ENCODE data around the gene PDCD2L. TPM values are rescaled to one million over a fixed set of nuclear protein-coding genes. Genes with fewer than 3 reads are reported as not detected.

PDCD2L gene
- total RNA-seq, 1 experiment from 2014 or later, result 33.2 TPM

GRCh38 chr19:34448191-34448590, 44.0 kb downstream of the PDCD2L start:
- peaks cover 11% of the 10 kb centered on the region; the same call in 1 of the 2 replicates for H3K4me1 ChIP-seq
- no peaks in the 10 kb centered on the region for H3K9me3 Mint-ChIP-seq (ENCODE audit: unreplicated experiment)
- no peaks in the 10 kb centered on the region for H3K27me3 Mint-ChIP-seq (ENCODE audit: insufficient read depth, unreplicated experiment)
- CTCF ChIA-PET, result no interaction called here
- H3K9me3 ChIP-seq, result no peaks in the 10 kb centered on the region
- intact Hi-C loops (cut with micrococcal nuclease; ENCODE audit: unreplicated experiment), result no loop called here
- POLR2A ChIA-PET, result no interaction called here
- peaks cover 98% of the 10 kb centered on the region for H3K36me3 Mint-ChIP-seq (ENCODE audit: insufficient read depth, unreplicated experiment)
- no peak overlapping the region for H3K27ac Mint-ChIP-seq (ENCODE audit: unreplicated experiment)
- H3K36me3 ChIP-seq (ENCODE audit: control insufficient read depth, insufficient read depth, low read length), result peaks cover 2% of the 10 kb centered on the region; the same call in 1 of the 2 replicates
- DNase-seq, result no peak
- H3K27me3 ChIP-seq (replicated peaks; ENCODE audit: control insufficient read depth, insufficient read depth, low read length), result no peaks in the 10 kb centered on the region
- no peak overlapping the region for H3K4me3 ChIP-seq (ENCODE audit: low read depth, low read length)
- H3K4me1 Mint-ChIP-seq (ENCODE audit: low read depth, unreplicated experiment), result peaks cover 6% of the 10 kb centered on the region
- no TSS peak for BruUV-seq (replicated peaks)
- H3K4me3 Mint-ChIP-seq (ENCODE audit: unreplicated experiment), result no peak overlapping the region
- TF ChIP-seq, protein P1, sequence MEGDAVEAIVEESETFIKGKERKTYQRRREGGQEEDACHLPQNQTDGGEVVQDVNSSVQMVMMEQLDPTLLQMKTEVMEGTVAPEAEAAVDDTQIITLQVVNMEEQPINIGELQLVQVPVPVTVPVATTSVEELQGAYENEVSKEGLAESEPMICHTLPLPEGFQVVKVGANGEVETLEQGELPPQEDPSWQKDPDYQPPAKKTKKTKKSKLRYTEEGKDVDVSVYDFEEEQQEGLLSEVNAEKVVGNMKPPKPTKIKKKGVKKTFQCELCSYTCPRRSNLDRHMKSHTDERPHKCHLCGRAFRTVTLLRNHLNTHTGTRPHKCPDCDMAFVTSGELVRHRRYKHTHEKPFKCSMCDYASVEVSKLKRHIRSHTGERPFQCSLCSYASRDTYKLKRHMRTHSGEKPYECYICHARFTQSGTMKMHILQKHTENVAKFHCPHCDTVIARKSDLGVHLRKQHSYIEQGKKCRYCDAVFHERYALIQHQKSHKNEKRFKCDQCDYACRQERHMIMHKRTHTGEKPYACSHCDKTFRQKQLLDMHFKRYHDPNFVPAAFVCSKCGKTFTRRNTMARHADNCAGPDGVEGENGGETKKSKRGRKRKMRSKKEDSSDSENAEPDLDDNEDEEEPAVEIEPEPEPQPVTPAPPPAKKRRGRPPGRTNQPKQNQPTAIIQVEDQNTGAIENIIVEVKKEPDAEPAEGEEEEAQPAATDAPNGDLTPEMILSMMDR (IDR thresholded peaks at IDR 0.05; ENCODE audit: insufficient read depth in 1 of 2, low read depth in 1 of 2, low read length in 1 of 2, severe bottlenecking in 1 of 2, unreplicated experiment in 1 of 2), result no peak

DNA sequence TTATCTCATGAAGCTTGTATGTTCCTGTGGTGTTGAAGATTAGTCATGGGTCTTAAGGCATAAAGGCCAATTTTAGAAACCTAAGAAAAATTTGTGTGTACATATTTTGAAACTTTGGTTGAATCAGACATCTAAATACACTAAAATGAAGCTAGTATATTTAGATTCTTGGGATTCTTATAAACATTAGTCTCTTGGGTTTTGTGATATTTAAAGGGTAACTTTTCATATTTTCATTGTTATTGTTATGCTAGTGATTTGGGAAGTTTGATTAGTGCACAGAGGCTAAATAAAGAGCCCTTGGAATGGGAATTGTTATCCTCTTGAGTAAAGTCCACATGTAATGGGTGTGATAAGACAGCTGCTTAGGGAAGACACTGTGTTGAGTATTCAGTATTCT, 48.5 kb downstream of the PDCD2L start:
- CTCF ChIA-PET, result no interaction called here
- POLR2A ChIA-PET, result no interaction called here
- H3K36me3 Mint-ChIP-seq (ENCODE audit: insufficient read depth, unreplicated experiment), result peaks cover 100% of the 10 kb centered on the region

GRCh38 chr19:34454091-34454490, 49.9 kb downstream of the PDCD2L start:
- ChIA-PET CTCF (no interaction called here), POLR2A (no interaction called here)
- Mint-ChIP-seq H3K9me3 (ENCODE audit: unreplicated experiment) (no peaks in the 10 kb centered on the region), H3K27ac (ENCODE audit: unreplicated experiment) (no peak overlapping the region), H3K4me3 (ENCODE audit: unreplicated experiment) (no peak overlapping the region), H3K36me3 (ENCODE audit: insufficient read depth, unreplicated experiment) (peaks cover 100% of the 10 kb centered on the region), H3K4me1 (ENCODE audit: low read depth, unreplicated experiment) (peaks cover 11% of the 10 kb centered on the region), H3K27me3 (ENCODE audit: insufficient read depth, unreplicated experiment) (no peaks in the 10 kb centered on the region)
- TF ChIP-seq, protein P1 (IDR thresholded peaks at IDR 0.05; ENCODE audit: insufficient read depth in 1 of 2, low read depth in 1 of 2, low read length in 1 of 2, severe bottlenecking in 1 of 2, unreplicated experiment in 1 of 2), result no peak
- Histone ChIP-seq H3K9me3 (no peaks in the 10 kb centered on the region), H3K4me3 (ENCODE audit: low read depth, low read length) (no peak overlapping the region), H3K36me3 (ENCODE audit: control insufficient read depth, insufficient read depth, low read length) (peaks cover 1% of the 10 kb centered on the region; the same call in 1 of the 2 replicates), H3K27me3 (replicated peaks; ENCODE audit: control insufficient read depth, insufficient read depth, low read length) (no peaks in the 10 kb centered on the region), H3K4me1 (peaks cover 11% of the 10 kb centered on the region; the same call in 1 of the 2 replicates)
- intact Hi-C loops (cut with micrococcal nuclease; ENCODE audit: unreplicated experiment), result no loop called here
- DNase-seq, result no peak
- BruUV-seq (replicated peaks), result no TSS peak

More for the DNA sequence above, 48.5 kb downstream of the PDCD2L start:
- intact Hi-C loops (cut with micrococcal nuclease; ENCODE audit: unreplicated experiment), result no loop called here
- H3K4me1 ChIP-seq, result peaks cover 11% of the 10 kb centered on the region; the same call in 1 of the 2 replicates
- BruUV-seq (replicated peaks), result no TSS peak
- Mint-ChIP-seq H3K27me3 (ENCODE audit: insufficient read depth, unreplicated experiment) (no peaks in the 10 kb centered on the region), H3K4me1 (ENCODE audit: low read depth, unreplicated experiment) (peaks cover 6% of the 10 kb centered on the region), H3K9me3 (ENCODE audit: unreplicated experiment) (no peaks in the 10 kb centered on the region), H3K4me3 (ENCODE audit: unreplicated experiment) (no peak overlapping the region), H3K27ac (ENCODE audit: unreplicated experiment) (peak overlapping the region; percentile 50)
- no peaks in the 10 kb centered on the region for H3K9me3 ChIP-seq
- no peak for DNase-seq
- no peak overlapping the region for H3K4me3 ChIP-seq (ENCODE audit: low read depth, low read length)
- H3K27me3 ChIP-seq (replicated peaks; ENCODE audit: control insufficient read depth, insufficient read depth, low read length), result no peaks in the 10 kb centered on the region
- TF ChIP-seq, protein P1 (IDR thresholded peaks at IDR 0.05; ENCODE audit: insufficient read depth in 1 of 2, low read depth in 1 of 2, low read length in 1 of 2, severe bottlenecking in 1 of 2, unreplicated experiment in 1 of 2), result no peak
- peaks cover 2% of the 10 kb centered on the region for H3K36me3 ChIP-seq (ENCODE audit: control insufficient read depth, insufficient read depth, low read length)
